ENCODE results near the gene CLEC14A. TPM values are rescaled to one million over a fixed set of nuclear protein-coding genes. Genes with fewer than 3 reads are reported as not detected.

CLEC14A gene
- total and polyA plus RNA-seq, 7 experiments from 2014 or later: not detected

GRCh38 chr14:38261620-38262019 is 5.7 kb upstream of the CLEC14A start:
- no peaks in the 10 kb centered on the region for H3K9me3 ChIP-seq (ENCODE audit: control insufficient read depth in 2 of 3, low read length in 3 of 3)
- H3K27ac Mint-ChIP-seq: no peak overlapping the region
- H3K4me1 ChIP-seq (ENCODE audit: control insufficient read depth in 2 of 2, insufficient read depth in 2 of 2, low read length in 2 of 2): no peaks in the 10 kb centered on the region
- H3K27me3 Mint-ChIP-seq: peaks cover 13 to 39% (median 31%) of the 10 kb centered on the region in 5 donors
- ChIA-PET POLR2A (no interaction called here), CTCF (no interaction called here)
- no peak for ATAC-seq
- peaks cover 0 to 2% (median 1%) of the 10 kb centered on the region in 7 donors for H3K4me1 Mint-ChIP-seq
- H3K9me3 Mint-ChIP-seq: peaks cover 5 to 29% (median 11%) of the 10 kb centered on the region in 11 donors
- H3K36me3 Mint-ChIP-seq: peaks cover 0 to 4% (median 0%) of the 10 kb centered on the region in 5 donors
- H3K27me3 ChIP-seq (ENCODE audit: control insufficient read depth in 2 of 2, insufficient read depth in 2 of 2, low read length in 2 of 2): peaks cover 0 to 8% of the 10 kb centered on the region in 2 donors
- intact Hi-C loops (cut with micrococcal nuclease): no loop called here
- no peak overlapping the region for H3K4me3 ChIP-seq (ENCODE audit: low read length)
- DNase-seq: no peak
- H3K4me3 Mint-ChIP-seq: no peak overlapping the region
- no peaks in the 10 kb centered on the region for H3K36me3 ChIP-seq (ENCODE audit: control insufficient read depth in 2 of 3, insufficient read depth in 3 of 3, low read length in 3 of 3)
- H3K27ac ChIP-seq (ENCODE audit: low read depth, low read length): no peak overlapping the region

GRCh38 chr14:38257507-38257906 is 1.6 kb upstream of the CLEC14A start:
- ChIA-PET POLR2A (no interaction called here), CTCF (no interaction called here)
- ATAC-seq: no peak
- no peak overlapping the region for H3K4me3 ChIP-seq (ENCODE audit: low read length)
- peaks cover 38 to 55% (median 50%) of the 10 kb centered on the region in 5 donors for H3K27me3 Mint-ChIP-seq
- no peaks in the 10 kb centered on the region for H3K36me3 Mint-ChIP-seq
- no peaks in the 10 kb centered on the region for H3K36me3 ChIP-seq (ENCODE audit: control insufficient read depth in 2 of 3, insufficient read depth in 3 of 3, low read length in 3 of 3)
- peaks cover 0 to 15% (median 10%) of the 10 kb centered on the region in 7 donors for H3K4me1 Mint-ChIP-seq
- H3K27me3 ChIP-seq (ENCODE audit: control insufficient read depth in 2 of 2, insufficient read depth in 2 of 2, low read length in 2 of 2): peaks cover 0 to 11% of the 10 kb centered on the region in 2 donors
- H3K9me3 ChIP-seq (ENCODE audit: control insufficient read depth in 2 of 3, low read length in 3 of 3): no peaks in the 10 kb centered on the region
- no peak overlapping the region for H3K27ac Mint-ChIP-seq
- H3K9me3 Mint-ChIP-seq: peaks cover 0 to 16% (median 8%) of the 10 kb centered on the region in 11 donors
- peaks cover 0 to 4% of the 10 kb centered on the region in 2 donors for H3K4me1 ChIP-seq (ENCODE audit: control insufficient read depth in 2 of 2, insufficient read depth in 2 of 2, low read length in 2 of 2)
- no peak overlapping the region for H3K4me3 Mint-ChIP-seq
- DNase-seq: no peak
- H3K27ac ChIP-seq (ENCODE audit: low read depth, low read length): no peak overlapping the region
- intact Hi-C loops (cut with micrococcal nuclease): no loop called here

- peak overlapping the region; percentile 66 to 88 (median 78) for H3K4me3 Mint-ChIP-seq
- Histone ChIP-seq H3K9me3 (ENCODE audit: control insufficient read depth in 2 of 3, low read length in 3 of 3) (no peaks in the 10 kb centered on the region), H3K4me1 (ENCODE audit: control insufficient read depth in 2 of 2, insufficient read depth in 2 of 2, low read length in 2 of 2) (peaks cover 0 to 4% of the 10 kb centered on the region in 2 donors), H3K4me3 (ENCODE audit: low read length) (peak overlapping the region; percentile 27), H3K27me3 (ENCODE audit: control insufficient read depth in 2 of 2, insufficient read depth in 2 of 2, low read length in 2 of 2) (peaks cover 0 to 13% of the 10 kb centered on the region in 2 donors), H3K27ac (ENCODE audit: low read depth, low read length) (no peak overlapping the region), H3K36me3 (ENCODE audit: control insufficient read depth in 2 of 3, insufficient read depth in 3 of 3, low read length in 3 of 3) (no peaks in the 10 kb centered on the region)
- ChIA-PET CTCF (no interaction called here), POLR2A (no interaction called here)
- DNase-seq (no peak), ATAC-seq (no peak)
- H3K36me3 Mint-ChIP-seq: no peaks in the 10 kb centered on the region
- peaks cover 40 to 56% (median 52%) of the 10 kb centered on the region in 5 donors for H3K27me3 Mint-ChIP-seq
- H3K4me1 Mint-ChIP-seq: peaks cover 0 to 15% (median 10%) of the 10 kb centered on the region in 7 donors
- H3K9me3 Mint-ChIP-seq: peaks cover 0 to 8% (median 2%) of the 10 kb centered on the region in 11 donors
- intact Hi-C loops (cut with micrococcal nuclease): no loop called here
- H3K27ac Mint-ChIP-seq: no peak overlapping the region
Observed at GRCh38 chr14:38256533-38256840, 594 bp upstream of the CLEC14A start.

GRCh38 chr14:38255408-38255672 is 553 bp downstream of the CLEC14A start:
- Mint-ChIP-seq H3K4me3 (peak overlapping the region in 9 of 10 donors; percentile 8 to 78 (median 63)), H3K36me3 (no peaks in the 10 kb centered on the region), H3K27me3 (peaks cover 41 to 49% (median 44%) of the 10 kb centered on the region in 5 donors), H3K9me3 (no peaks in the 10 kb centered on the region), H3K4me1 (peaks cover 0 to 15% (median 10%) of the 10 kb centered on the region in 7 donors), H3K27ac (no peak overlapping the region)
- ChIA-PET CTCF (no interaction called here), POLR2A (no interaction called here)
- no peak overlapping the region for H3K27ac ChIP-seq (ENCODE audit: low read depth, low read length)
- DNase-seq (peak in 3 of 9 donors; percentile 8 to 14 (median 10)), ATAC-seq (peak; percentile 41)
- peak overlapping the region; percentile 27 for H3K4me3 ChIP-seq (ENCODE audit: low read length)
- H3K36me3 ChIP-seq (ENCODE audit: control insufficient read depth in 2 of 3, insufficient read depth in 3 of 3, low read length in 3 of 3): no peaks in the 10 kb centered on the region
- intact Hi-C loops (cut with micrococcal nuclease): no loop called here
- no peaks in the 10 kb centered on the region for H3K9me3 ChIP-seq (ENCODE audit: control insufficient read depth in 2 of 3, low read length in 3 of 3)
- H3K27me3 ChIP-seq (ENCODE audit: control insufficient read depth in 2 of 2, insufficient read depth in 2 of 2, low read length in 2 of 2): peaks cover 0 to 13% of the 10 kb centered on the region in 2 donors
- H3K4me1 ChIP-seq (ENCODE audit: control insufficient read depth in 2 of 2, insufficient read depth in 2 of 2, low read length in 2 of 2): peaks cover 0 to 4% of the 10 kb centered on the region in 2 donors

- H3K27me3 Mint-ChIP-seq: peaks cover 38 to 46% (median 44%) of the 10 kb centered on the region in 5 donors
- ChIA-PET POLR2A (no interaction called here), CTCF (no interaction called here)
- H3K9me3 Mint-ChIP-seq: no peaks in the 10 kb centered on the region
- H3K4me3 Mint-ChIP-seq: peak overlapping the region in 9 of 10 donors; percentile 23 to 78 (median 68)
- H3K4me1 ChIP-seq (ENCODE audit: control insufficient read depth in 2 of 2, insufficient read depth in 2 of 2, low read length in 2 of 2): peaks cover 0 to 4% of the 10 kb centered on the region in 2 donors
- DNase-seq (peak in 1 of 9 donors; percentile 0), ATAC-seq (no peak)
- H3K36me3 Mint-ChIP-seq: no peaks in the 10 kb centered on the region
- H3K36me3 ChIP-seq (ENCODE audit: control insufficient read depth in 2 of 3, insufficient read depth in 3 of 3, low read length in 3 of 3): no peaks in the 10 kb centered on the region
- H3K27ac Mint-ChIP-seq: no peak overlapping the region
- H3K27me3 ChIP-seq (ENCODE audit: control insufficient read depth in 2 of 2, insufficient read depth in 2 of 2, low read length in 2 of 2): peaks cover 0 to 13% of the 10 kb centered on the region in 2 donors
- H3K4me3 ChIP-seq (ENCODE audit: low read length): peak overlapping the region; percentile 27
- no peaks in the 10 kb centered on the region for H3K9me3 ChIP-seq (ENCODE audit: control insufficient read depth in 2 of 3, low read length in 3 of 3)
- H3K4me1 Mint-ChIP-seq: peaks cover 0 to 15% (median 10%) of the 10 kb centered on the region in 7 donors
- intact Hi-C loops (cut with micrococcal nuclease): no loop called here
- no peak overlapping the region for H3K27ac ChIP-seq (ENCODE audit: low read depth, low read length)
Observed at GRCh38 chr14:38254571-38255407, 1.1 kb downstream of the CLEC14A start.

- peaks cover 0 to 4% of the 10 kb centered on the region in 2 donors for H3K4me1 ChIP-seq (ENCODE audit: control insufficient read depth in 2 of 2, insufficient read depth in 2 of 2, low read length in 2 of 2)
- no peak overlapping the region for H3K27ac Mint-ChIP-seq
- no peak for ATAC-seq
Observed at GRCh38 chr14:38253676-38254075, 2.2 kb downstream of the CLEC14A start.

More at GRCh38 chr14:38253676-38254075, 2.2 kb downstream of the CLEC14A start:
- no peak for DNase-seq
- Histone ChIP-seq H3K27ac (ENCODE audit: low read depth, low read length) (no peak overlapping the region), H3K9me3 (ENCODE audit: control insufficient read depth in 2 of 3, low read length in 3 of 3) (no peaks in the 10 kb centered on the region), H3K36me3 (ENCODE audit: control insufficient read depth in 2 of 3, insufficient read depth in 3 of 3, low read length in 3 of 3) (no peaks in the 10 kb centered on the region), H3K4me3 (ENCODE audit: low read length) (no peak overlapping the region), H3K27me3 (ENCODE audit: control insufficient read depth in 2 of 2, insufficient read depth in 2 of 2, low read length in 2 of 2) (peaks cover 0 to 13% of the 10 kb centered on the region in 2 donors)
- POLR2A ChIA-PET: no interaction called here
- peaks cover 0 to 15% (median 10%) of the 10 kb centered on the region in 7 donors for H3K4me1 Mint-ChIP-seq
- H3K9me3 Mint-ChIP-seq: no peaks in the 10 kb centered on the region
- peaks cover 37 to 46% (median 44%) of the 10 kb centered on the region in 5 donors for H3K27me3 Mint-ChIP-seq
- CTCF ChIA-PET: no interaction called here
- H3K4me3 Mint-ChIP-seq: peak overlapping the region in 1 of 10 donors; percentile 33
- no peaks in the 10 kb centered on the region for H3K36me3 Mint-ChIP-seq
- intact Hi-C loops (cut with micrococcal nuclease): no loop called here
